CD4-positive, alpha-beta T cell treated with Interleukin-4 for 4 hours (primary cell): ENCODE results near the gene ITGB1.
"Not testable (repeated sequence)": the region's sequence is repeated elsewhere in the genome, so short reads cannot be mapped to it uniquely, and the experiment has no call there.

Experiments
- DNase-seq: peaks from one replicate; pipeline ENCODE4 v3.0.0-alpha.2; 2020

Gene ITGB1

DNA sequence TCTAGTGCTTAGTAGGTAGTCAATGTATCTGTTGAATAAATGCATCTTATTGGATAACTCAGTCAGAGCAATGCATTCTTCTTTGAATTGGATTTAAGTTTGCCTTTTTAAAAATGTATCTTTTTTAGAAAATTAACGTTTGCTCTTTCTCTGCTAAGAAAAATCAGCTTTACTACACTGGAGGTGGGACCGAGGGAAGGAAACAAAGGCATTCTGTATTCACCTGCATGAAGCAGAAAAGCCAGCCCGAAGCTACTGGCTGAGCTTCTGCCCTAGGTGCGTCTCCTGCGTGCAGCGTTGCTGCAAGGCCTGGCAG lies 22.2 kb upstream of the ITGB1 start:
- DNase-seq = no peak

DNA sequence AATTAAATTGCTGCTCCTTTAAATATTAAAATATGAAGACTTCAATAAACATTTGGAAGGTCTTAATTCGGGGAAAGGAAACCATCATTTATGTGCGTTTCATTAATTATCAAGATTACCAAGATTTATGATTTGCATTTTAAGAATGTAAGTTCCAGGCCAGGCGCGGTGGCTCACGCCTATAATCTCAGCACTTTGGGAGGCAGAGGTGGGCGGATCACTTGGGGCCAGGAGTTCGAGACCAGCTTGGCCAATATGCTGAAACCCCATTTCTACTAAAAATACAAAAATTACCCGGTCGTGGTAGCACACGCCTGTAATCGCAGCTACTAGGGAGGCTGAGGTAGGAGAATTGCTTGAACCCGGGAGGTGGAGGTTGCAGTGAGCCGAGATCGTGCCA lies 21.7 kb upstream of the ITGB1 start:
- not testable (repeated sequence) for DNase-seq

DNA sequence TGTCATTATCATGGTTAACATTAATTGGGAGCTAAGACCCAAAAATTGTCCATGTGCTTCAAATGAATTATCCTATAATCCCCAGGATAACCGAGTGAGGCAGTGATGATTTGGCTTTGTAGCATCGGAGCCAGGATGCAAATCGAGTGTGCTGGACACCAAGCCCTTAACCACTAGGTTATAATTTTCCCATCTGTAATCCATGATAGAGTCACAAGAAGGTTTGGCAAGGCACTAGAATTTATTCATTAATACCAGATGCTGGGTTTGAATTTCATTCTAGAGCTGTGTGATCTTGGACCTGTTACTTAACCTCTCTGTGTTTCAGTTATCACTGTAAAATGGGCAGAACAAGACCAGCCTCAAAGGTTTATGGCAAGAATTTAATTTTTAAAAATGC lies 21.0 kb upstream of the ITGB1 start:
- DNase-seq = no peak

DNA sequence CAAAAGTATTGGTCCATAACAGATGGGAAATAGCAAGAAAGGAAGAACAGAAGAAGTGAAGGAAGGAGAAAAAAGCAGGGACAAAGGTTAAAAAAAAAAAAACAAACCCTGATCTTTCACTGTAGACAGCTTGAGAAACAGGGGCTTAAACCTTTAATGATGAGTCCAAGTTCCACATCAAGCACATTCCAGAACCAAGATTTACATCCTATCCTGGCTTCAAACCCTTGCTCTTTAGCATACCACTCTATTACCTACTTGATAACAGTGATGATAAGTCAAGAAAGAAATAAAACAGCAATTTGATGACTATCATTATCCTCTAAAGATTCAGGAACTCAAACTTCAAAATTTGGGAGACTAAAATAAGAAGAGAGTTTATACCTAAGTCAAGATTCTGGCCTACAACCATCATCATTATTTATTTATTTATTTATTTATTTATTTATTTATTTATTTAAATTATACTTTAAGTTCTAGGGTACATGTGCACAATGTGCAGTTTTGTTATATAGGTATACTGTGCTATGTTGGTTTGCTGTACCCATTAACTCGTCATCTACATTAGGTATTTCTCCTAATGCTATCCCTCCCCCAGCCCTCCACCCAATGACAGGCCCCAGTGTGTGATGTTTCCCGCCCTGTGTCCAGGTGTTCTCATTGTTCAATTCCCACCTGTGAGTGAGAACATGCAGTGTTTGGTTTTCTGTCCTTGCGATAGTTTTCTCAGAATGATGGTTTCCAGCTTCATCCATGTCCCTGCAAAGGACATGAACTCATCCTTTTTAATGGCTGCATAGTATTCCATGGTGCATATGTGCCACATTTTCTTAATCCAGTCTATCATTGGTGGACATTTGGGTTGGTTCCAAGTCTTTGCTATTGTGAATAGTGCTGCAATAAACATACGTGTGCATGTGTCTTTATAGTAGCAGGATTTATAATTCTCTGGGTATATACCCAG lies 20.1 kb upstream of the ITGB1 start:
- DNase-seq = not testable (repeated sequence)

DNA sequence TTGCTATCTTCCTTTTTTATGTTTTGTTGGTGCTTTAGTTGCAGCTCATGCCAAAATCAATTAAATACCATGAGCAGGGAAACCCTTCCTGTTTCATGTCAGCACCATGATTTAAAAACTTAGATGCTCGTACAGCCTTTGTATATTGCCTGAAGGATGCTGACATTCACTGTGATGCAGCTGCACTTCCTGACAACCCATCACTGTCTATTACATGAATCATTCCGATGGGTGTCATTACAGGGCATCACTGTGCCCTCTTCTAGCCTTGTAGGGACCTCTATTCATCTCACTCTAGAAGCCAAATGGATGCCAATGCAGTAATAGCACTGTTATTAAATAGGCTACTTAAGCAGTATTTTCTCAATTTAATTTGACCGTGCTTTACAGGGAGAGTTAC lies 18.3 kb upstream of the ITGB1 start:
- DNase-seq = no peak

DNA sequence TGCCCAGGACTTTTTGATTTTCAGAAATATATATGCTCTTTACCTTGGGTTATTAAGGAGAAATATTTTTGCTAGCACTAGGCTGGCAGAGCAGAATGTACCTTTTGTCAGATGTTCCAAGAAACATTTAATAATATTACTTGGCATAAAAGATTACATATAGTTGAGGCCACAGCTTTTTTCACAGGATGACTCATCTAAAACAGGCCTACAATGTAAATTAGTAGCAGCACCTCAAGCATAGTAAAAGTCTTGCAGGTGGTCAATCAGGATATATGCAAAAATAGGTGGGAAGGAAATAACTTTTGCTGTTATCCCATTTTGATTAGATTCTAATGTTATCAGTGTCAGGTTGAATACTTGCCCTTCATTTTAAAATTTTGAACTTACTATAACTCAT lies 14.9 kb upstream of the ITGB1 start:
- no peak for DNase-seq

DNA sequence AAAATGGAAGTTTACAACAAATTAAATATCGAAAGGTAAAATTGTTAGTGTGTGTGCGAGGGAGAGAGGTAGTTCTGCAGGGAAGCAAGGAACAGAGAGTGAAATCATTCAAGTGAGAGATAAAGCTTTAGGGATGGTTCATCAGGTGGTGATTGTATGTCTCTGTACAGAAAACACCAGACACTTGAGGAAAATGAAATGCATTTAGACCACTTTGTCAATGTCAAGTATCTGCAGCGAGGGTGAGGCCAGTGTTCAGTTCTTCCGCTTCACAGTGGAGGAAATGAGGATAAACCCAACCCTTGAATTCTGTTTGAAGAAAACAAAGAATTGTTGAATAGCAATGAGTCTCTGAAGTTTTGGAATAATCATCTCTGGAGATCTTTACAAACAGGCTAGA lies 14.4 kb upstream of the ITGB1 start:
- no peak for DNase-seq

DNA sequence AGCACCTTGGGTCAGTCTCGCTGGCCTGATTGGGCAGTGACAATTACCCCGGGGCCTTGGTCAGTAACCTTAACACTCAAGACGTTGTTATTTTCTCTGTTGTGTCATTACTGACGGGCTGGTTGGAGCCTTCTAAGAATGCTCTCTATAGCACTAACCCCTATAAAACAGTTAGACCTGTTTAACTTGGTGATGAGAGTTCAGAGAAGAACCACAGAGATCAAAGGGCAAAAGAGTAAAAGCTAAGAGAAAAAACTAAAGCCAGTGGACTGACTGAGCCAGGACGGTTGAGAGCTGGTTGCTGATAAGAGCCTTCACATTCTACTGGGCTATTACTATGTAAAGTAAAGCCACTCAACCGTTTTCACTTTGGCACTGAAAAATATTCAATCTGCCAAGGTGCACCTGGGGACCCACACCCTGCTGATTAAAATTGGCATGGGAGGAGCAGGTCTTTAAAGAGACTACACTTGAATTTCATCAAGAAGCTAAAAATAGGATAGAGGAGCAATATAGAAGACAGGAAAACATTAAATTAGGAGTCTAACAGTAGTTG lies 13.6 kb upstream of the ITGB1 start:
- DNase-seq = no peak

DNA sequence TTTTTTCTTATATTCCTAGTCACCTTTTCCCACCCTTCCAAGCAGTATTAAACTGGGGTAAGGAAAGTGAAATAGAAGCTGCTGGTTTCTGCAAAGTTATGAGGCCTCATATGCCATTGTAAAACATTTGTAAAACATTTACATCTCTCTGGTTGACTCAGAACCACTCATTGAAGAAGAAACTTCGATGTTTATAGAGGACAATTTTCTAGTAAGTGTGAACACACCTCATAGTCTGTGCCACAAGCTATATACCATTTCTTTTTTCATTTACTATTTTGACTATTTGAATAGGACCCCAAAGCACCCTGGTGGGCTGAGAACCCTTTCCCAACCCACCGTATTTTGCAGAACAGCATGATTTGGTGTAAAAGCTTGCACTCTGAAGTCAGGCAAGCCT lies 12.9 kb upstream of the ITGB1 start:
- no peak for DNase-seq

DNA sequence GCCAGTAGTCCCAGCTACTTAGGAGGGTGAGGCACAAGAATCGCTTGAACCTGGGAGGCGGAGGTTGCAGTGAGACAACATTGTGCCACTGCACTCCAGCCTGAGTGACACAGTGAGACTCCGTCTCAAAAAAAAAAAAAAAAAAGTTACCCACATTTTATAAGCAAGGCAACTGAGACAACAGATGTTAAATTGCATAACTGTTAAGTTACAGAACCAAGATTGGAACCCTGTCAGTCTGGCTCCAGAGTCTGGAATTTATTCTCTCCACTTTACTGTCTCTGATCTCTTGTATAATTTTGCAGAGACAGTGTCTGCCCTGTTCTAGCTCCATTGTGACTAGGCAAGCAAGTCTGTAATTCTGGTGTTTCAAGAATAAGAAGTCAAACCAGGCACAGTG lies 6.2 kb upstream of the ITGB1 start:
- DNase-seq = no peak

DNA sequence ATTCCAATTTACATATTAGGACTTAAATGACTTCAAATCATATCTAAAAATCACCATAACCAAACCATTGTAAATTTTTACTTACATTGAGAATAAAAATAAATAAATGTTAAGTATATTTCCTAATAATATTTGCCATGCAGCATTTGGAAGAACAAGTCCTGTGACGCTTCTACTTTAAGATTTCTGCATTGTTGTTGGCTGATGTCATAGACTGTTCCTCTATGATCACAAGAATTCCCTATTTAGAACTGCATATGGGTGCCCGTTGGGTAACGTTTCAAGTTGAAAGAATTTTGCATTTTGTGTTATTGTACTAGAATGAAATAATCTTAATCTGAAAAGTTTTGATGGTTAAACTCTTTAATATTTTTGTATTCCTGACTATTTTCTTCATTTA lies 5.1 kb upstream of the ITGB1 start:
- no peak for DNase-seq

DNA sequence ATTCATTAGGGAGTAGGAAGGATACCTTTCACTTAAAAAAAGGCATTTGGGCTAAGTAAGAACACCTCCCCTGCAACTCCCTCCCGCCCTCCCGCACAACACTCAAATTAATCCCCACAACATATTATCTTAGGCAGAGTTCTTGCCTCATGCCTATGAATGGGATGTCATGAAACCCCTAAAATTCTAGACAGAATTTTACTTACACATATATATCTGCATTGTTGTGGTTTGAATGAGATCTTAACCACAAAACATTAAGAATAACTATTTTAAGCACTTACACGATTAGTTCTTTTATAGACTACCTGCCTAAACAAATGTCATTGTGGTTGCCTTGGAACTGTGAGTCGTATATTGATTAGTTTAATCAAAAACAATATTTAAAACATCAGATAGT lies 4.5 kb upstream of the ITGB1 start:
- no peak for DNase-seq

DNA sequence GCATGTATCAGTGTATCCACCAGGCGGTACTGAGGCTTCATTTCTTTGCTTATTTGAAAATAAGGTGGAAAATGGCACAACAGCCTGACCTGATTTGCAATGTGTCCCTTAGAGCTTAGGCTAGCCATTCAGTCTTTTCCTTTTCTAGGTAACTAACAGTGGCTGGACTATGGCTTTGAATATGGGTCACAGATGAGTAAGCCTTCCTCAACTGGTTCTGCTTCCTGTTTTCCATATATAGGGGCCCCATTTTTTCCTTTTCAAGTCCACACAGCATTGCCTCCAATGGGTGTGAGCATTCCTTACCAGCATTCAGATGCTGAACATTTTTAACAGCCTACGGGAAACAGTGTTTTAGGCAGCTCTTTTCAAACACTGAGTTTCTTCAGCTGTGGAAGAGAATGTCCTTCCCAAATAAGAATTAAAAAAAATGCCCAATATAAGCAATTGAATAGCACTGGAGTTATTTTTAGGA lies 3.9 kb upstream of the ITGB1 start:
- no peak for DNase-seq

DNA sequence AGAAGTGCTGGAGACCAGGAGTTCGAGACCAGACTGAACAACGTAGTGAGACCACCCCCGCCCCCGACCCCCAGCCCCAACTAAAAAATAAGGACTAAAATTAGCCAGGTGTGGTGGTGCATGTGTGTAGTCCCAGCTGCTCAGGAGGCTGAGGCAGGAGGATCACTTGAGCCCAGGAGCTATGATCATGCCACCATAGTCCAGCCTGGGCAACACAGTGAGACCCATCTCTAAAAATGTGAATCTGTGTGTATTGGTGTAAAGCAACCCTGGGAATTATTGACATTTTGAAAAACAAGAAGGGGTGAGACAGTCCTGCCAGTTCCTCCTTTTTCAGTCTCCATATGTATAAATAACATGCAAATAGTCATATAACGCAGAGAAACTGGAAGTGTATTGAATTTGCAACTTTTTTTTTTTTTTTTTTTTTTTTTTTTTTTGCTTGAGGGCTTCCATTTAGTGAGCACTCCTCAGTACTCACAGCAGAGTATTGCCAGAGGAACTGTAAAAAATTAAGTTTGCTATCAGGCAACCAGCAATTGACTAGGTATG lies 3.4 kb upstream of the ITGB1 start:
- no peak for DNase-seq

DNA sequence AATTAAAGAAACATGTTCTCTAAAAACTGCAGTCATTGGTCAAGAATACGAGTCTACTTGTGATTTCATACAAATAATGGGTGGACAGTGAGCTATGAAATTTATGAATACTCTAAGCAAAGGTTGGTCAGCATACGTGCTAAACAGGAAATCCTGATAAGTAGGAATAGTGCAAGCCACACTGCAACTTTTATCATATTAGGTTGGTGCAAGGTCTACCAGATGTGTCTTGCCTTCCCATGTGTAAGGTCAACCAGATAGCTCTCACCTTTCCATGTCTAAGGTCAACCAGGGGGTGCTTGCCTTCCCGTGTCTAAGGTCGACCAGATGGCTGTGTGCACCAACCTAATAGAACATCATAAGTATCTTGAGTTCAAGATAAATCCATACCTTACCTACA lies 2.0 kb upstream of the ITGB1 start:
- no peak for DNase-seq

DNA sequence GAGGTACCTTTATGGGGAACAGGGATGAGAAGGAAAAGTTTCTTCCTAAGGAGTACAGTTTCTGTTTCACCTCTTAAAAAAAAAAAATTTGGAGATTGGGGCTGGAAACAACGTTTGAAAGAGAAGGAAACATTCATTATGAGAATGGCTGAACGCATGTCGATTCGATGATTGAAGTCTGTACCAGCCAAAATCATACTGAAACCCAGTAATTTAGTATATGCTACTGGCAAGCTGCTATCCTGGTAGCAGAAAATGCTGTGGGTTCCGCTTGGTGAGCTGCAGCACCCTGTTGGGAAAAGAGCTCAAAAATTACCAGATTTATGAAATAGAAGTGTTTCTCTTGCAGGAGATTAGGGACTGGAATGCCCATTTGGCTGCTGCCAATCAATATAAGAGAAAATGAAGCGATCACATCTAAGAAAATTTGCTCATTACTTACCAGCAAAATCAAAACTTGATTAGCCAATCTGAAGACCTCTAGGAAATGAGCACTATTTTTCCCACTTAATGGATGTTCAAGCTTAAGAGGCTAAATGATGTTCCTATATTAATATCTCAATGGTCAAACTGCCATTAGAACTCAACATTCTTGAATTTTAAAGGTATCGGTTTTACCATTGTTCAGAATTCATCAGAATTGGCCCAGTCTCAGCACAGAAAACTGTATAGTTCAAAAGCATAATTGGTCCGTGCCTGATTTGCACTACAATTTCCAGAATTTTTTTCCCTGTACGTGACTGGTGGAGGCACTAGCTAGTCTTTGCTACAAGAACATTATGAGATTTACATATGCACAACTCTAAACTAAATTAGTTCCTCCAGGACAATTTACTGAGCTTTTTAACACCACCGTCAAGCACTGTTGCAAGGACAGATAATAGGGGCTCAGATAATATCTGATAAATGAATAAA lies 1.2 kb upstream of the ITGB1 start:
- DNase-seq = no peak

DNA sequence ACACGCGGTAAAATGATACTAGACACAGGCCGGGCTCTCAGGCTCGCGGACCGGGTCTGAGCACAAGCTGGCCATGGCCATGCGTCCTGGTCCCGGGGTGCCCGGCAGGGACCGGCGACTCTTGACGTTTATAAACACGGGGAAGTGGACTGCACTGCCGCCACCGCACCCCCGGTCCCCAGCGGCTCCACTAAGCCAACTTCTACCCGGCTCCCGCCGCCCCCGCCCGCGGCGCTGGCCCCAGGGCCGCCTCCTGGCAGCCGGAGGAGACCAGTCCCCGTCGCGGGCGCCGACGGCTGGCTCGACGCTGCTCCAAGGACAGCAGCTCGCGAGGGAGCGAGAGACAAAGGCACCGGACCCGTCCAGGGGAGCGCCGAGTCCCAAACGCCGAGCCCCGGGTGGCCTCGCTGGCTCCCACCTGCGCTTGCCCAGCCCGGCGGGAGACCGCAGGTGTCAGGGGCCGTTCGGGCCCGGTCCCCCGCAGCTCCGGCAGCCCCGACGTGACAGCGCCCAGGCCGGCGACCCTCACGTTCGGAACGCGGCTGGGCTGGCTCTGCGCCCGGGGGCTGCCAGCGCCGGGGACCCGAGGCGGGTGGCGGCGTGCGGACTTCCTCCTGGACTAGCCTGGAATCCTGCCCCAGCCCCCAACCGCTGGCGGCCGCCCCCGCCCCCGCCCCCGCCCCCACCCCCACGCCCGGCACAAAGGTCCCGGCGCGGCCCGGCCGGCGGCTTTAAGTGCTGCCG lies 517 bp downstream of the ITGB1 start:
- no peak for DNase-seq

DNA sequence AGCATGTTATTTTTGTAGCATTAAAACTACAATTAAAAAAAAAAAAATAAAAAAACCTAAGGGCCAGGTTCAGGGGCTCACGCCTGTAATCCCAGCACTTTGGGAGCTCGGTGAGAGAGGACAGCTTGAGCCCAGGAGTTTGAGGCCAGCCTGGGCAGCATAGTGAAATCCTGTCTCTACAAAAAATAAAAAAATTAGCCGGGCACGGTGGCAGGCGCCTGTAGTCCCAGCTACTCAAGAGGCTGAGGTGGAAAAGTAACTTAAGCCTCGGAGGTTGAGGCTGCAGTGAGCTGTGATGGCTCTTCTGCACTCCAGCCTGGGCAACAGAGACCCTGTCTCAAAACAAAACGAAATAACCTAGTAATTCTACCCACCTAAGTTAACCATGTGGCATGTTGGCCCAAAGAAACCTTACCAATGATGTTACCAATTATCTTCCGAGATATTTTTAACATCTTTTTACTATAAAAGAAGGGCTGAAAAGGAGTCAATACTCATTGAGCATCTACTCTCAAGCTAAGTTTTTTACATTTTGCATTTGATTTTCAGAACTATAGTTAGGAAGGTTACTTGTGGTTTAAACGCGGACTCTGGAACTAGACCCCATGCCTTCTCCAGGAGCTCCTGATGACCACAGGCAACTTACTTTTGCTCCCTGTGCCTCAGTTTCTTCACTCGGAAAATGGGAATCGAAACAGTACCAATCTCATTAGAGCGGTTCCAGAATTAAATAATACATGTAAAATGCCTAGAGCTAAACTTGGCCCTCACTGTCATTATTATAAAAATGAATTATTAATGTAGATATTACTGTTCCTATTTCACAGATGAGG lies 1.4 kb downstream of the ITGB1 start:
- no peak for DNase-seq

DNA sequence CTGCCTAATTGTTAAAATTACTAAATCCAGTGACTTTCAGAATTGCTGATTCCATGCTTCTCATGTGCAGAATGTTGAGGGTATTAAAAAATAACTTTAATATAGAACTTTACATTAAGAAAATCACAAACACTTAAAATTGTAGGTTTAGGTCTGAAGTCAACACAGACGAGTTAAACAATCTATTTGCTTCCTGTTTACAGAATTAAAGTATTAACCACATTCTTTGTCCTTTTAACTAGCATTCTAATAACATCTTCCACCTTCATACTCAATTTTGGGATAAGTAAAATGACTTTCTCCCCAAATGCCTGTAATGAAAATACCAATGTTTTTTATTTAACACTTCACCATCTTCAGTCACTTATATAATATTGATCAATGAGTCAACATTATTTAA lies 2.2 kb downstream of the ITGB1 start:
- DNase-seq = no peak

DNA sequence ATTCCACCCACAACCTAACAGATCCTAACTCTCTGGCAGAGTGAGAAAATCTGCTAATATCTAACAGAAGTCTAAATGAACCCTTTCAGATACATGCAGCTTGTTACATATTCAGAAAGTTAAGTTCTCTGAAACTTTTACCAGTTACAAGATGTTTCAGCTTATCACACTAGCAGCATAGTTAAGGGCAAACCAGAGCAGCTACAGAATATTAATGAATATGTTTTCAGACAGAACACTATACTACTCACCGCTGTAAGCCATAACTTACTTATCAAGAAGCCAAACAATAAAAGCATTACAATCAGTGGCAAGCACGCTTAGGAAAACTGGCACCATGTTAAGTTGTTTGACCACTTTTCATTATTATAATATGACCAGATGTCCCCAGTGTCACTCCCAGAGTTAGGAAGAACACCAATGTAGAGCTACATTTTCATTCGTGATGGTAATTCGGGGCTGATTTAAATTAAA lies 2.7 kb downstream of the ITGB1 start:
- no peak for DNase-seq

DNA sequence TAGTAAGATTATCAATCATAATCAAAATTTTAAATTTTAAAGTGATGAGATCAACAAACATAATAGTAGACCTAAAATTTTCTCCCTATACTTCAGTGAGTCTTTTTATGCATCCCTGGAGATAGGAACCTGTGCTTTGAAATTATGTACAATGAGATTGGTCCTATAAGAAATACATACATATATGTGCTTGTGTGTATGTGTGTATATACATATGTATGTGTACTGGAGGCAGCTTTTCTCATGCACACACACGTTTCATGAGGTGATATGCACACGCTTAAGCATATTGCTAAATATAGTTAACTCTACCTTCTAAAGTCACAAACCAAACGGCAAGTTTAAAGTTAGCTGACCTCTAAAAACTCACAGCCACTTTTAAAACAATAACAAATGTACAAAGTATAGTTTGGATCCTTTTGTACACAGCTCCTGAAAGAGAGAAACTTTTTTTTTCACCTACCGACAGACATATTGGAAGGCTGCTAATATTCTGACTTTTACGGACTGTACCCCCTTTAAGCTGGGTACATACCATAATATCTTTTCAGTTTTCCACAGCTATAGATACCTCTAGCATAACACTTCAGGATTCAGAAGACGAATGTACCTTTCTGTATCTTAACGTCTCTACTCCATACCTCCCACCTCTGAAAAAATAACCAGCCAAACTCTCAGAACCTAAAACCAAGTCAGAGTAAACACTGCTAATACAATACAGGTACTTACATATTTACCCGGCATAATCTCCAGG lies 3.3 kb downstream of the ITGB1 start:
- no peak for DNase-seq
